Prostate gland (tissue), 2 donors: ENCODE results near the gene CTNNA3. TPM values are rescaled to one million over a fixed set of nuclear protein-coding genes. Genes with fewer than 3 reads are reported as not detected.
A peak's percentile ranks its signal among the peaks of the same experiment; 100 is the strongest.

Experiments
- DNase-seq: peaks from one replicate; pipeline ENCODE4 v3.0.0-alpha.2; 2019; ENCODE audit warnings: low spot score
- H3K27ac ChIP-seq, 2 donors: fragments of 200-600 bp; sonication (generic); 2 replicates each; pipeline ENCODE4 v1.5.1; 2017 to 2019
- H3K27me3 ChIP-seq: fragments of 200-600 bp; sonication (generic); replicated peaks from 2 replicates; pipeline ENCODE4 v1.5.1; 2019; ENCODE audit not compliant: insufficient read depth
- H3K36me3 ChIP-seq, 2 donors: fragments of 200-600 bp; sonication (generic); 1 replicate in 1 of 2; 2 replicates in 1 of 2; pipeline versions ENCODE4 v1.5.1 to v1.8.1; 2017 to 2019
- H3K4me1 ChIP-seq: fragments of 200-600 bp; sonication (generic); replicated peaks from 2 replicates; pipeline ENCODE4 v1.5.1; 2019
- H3K4me3 ChIP-seq, 2 donors: fragments of 200-600 bp; sonication (generic); 2 replicates each; pipeline ENCODE4 v1.5.1; 2017 to 2019
- H3K9me3 ChIP-seq: fragments of 200-600 bp; sonication (generic); 2 replicates; pipeline ENCODE4 v1.5.1; 2017
- CTCF ChIP-seq, 4 experiments: fragments of 200-600 bp in 2 of 4; fragments of 450-650 bp in 2 of 4; sonication (generic) in 2 of 4; IDR thresholded peaks; 1 replicate in 3 of 4; 2 replicates in 1 of 4; pipeline ENCODE4 v1.5.1; 2016 to 2019; ENCODE audit warnings: antibody characterized with exemption in 4 of 4, mild to moderate bottlenecking in 2 of 4, moderate library complexity in 2 of 4
- POLR2A ChIP-seq: fragments of 450-650 bp; IDR thresholded peaks from one replicate; pipeline ENCODE4 v1.6.1; 2016; ENCODE audit warnings: antibody characterized with exemption, mild to moderate bottlenecking
- POLR2AphosphoS5 ChIP-seq: sonication (generic); formaldehyde crosslinking; IDR thresholded peaks from one replicate; pipeline ENCODE4 v1.6.1; 2017; ENCODE audit warnings: antibody characterized with exemption
- WGBS: methylation state at CpG from one replicate; pipeline ENCODE4 v1.1.5; 2018; 5-methylcytosine and 5-hydroxymethylcytosine counted together
- intact Hi-C: fragments of 100-400 bp; cut with DNase I; formaldehyde crosslinking; loops from one replicate; pipeline ENCODE4 v1.14.2; 2022
- total RNA-seq, 2 donors: library from RNA; depleted of rRNA; stranded (reverse); fragments of >200 nt; gene quantifications; one replicate each; pipeline ENCODE4 v1.1.0, GENCODE V29; 2016

The CTNNA3 gene
- total RNA-seq, 2 donors from 2014 or later = 0.27 to 7.2 TPM

- Histone ChIP-seq H3K27me3 (no peaks in the 10 kb centered on the region), H3K4me1 (no peaks in the 10 kb centered on the region), H3K9me3 (no peaks in the 10 kb centered on the region), H3K27ac (no peak overlapping the region), H3K4me3 (no peak overlapping the region), H3K36me3 (no peaks in the 10 kb centered on the region)
- TF ChIP-seq POLR2A = no peak
- no peak for TF ChIP-seq POLR2AphosphoS5
- no peak for DNase-seq
- intact Hi-C loops = no loop called here
Observed at GRCh38 chr10:67527351-67527750, 168.6 kb downstream of the CTNNA3 start.

- Histone ChIP-seq H3K9me3 (no peaks in the 10 kb centered on the region), H3K36me3 (no peaks in the 10 kb centered on the region), H3K27ac (no peak overlapping the region), H3K27me3 (no peaks in the 10 kb centered on the region), H3K4me3 (no peak overlapping the region), H3K4me1 (no peaks in the 10 kb centered on the region)
- intact Hi-C loops = no loop called here
- no peak for DNase-seq
- WGBS = 39% methylated on average over 2 of the region's 2 CpGs
- no peak for TF ChIP-seq POLR2AphosphoS5
- TF ChIP-seq CTCF (IDR thresholded peaks at IDR 0.05) = no peak
- no peak for TF ChIP-seq POLR2A
Observed at GRCh38 chr10:67521546-67521945, 174.4 kb downstream of the CTNNA3 start.

- WGBS = under 1% methylated on average over 5 of the region's 5 CpGs
Observed at GRCh38 chr10:67520924-67521520, 175.0 kb downstream of the CTNNA3 start.

GRCh38 chr10:67519434-67519833 is 176.6 kb downstream of the CTNNA3 start:
- no peak overlapping the region for H3K27ac ChIP-seq
- no peak for TF ChIP-seq POLR2AphosphoS5
- TF ChIP-seq POLR2A = no peak
- TF ChIP-seq CTCF (IDR thresholded peaks at IDR 0.05) = no peak
- intact Hi-C loops = loop anchor here (10.0 kb wide), 1 partner anchor 595 kb away; the partner anchor contains the start of gene LRRTM3
- no peaks in the 10 kb centered on the region for H3K27me3 ChIP-seq
- H3K9me3 ChIP-seq = no peaks in the 10 kb centered on the region
- no peak overlapping the region for H3K4me3 ChIP-seq
- H3K4me1 ChIP-seq = no peaks in the 10 kb centered on the region
- no peaks in the 10 kb centered on the region for H3K36me3 ChIP-seq
- 90% methylated on average over 2 of the region's 2 CpGs for WGBS
- DNase-seq = no peak

More at GRCh38 chr10:67520924-67521520, 175.0 kb downstream of the CTNNA3 start:
- peak; percentile 35 for DNase-seq
- TF ChIP-seq CTCF (IDR thresholded peaks at IDR 0.05) (peak in 3 of 4 experiments; percentile 62 to 74 (median 67)), POLR2A (no peak), POLR2AphosphoS5 (peak; percentile 51)
- no peaks in the 10 kb centered on the region for H3K4me1 ChIP-seq
- no peaks in the 10 kb centered on the region for H3K36me3 ChIP-seq
- H3K27ac ChIP-seq = no peak overlapping the region
- no peaks in the 10 kb centered on the region for H3K9me3 ChIP-seq
- H3K27me3 ChIP-seq = no peaks in the 10 kb centered on the region
- H3K4me3 ChIP-seq = no peak overlapping the region
- intact Hi-C loops = no loop called here

- TF ChIP-seq POLR2A (no peak), CTCF (IDR thresholded peaks at IDR 0.05) (no peak), POLR2AphosphoS5 (no peak)
- Histone ChIP-seq H3K36me3 (no peaks in the 10 kb centered on the region), H3K4me3 (no peak overlapping the region), H3K9me3 (no peaks in the 10 kb centered on the region), H3K27ac (no peak overlapping the region), H3K27me3 (no peaks in the 10 kb centered on the region), H3K4me1 (no peaks in the 10 kb centered on the region)
- WGBS = 63% methylated on average over 4 of the region's 4 CpGs
- intact Hi-C loops = loop anchor here (10.0 kb wide), 1 partner anchor 594 kb away; the partner anchor contains the start of gene LRRTM3
- no peak for DNase-seq
Observed at GRCh38 chr10:67518756-67519155, 177.2 kb downstream of the CTNNA3 start.
